H9 (cell line): Measurements from ENCODE around the gene MS4A6E. TPM values are rescaled to one million over a fixed set of nuclear protein-coding genes. Genes with fewer than 3 reads are reported as not detected.

ENCODE experiments used
- DNase-seq: peaks from one replicate; pipeline ENCODE4 v3.0.0-alpha.2; 2017
- H2AFZ ChIP-seq: one replicate; pipeline ENCODE4 v1.6.1; 2013; ENCODE audit warnings: mild to moderate bottlenecking, low read length, control low read depth, moderate library complexity
- H2AK5ac ChIP-seq: 2 replicates; pipeline ENCODE4 v1.6.1; 2013; ENCODE audit warnings: low read length, control low read depth, mixed read lengths; ENCODE audit not compliant: insufficient read length
- H2BK120ac ChIP-seq: one replicate; pipeline ENCODE4 v1.6.1; 2013; ENCODE audit warnings: low read depth, mild to moderate bottlenecking, low read length, control low read depth, inconsistent platforms; ENCODE audit not compliant: poor library complexity, severe bottlenecking
- H2BK12ac ChIP-seq: 2 replicates; pipeline ENCODE4 v1.6.1; 2013; ENCODE audit warnings: low read length, control low read depth, mixed read lengths, low read depth; ENCODE audit not compliant: insufficient read length
- H2BK15ac ChIP-seq: 2 replicates; pipeline ENCODE4 v1.6.1; 2013; ENCODE audit warnings: low read depth, low read length, control low read depth
- H2BK20ac ChIP-seq: one replicate; pipeline ENCODE4 v1.6.1; 2013; ENCODE audit warnings: low read depth, mild to moderate bottlenecking, low read length, control low read depth, inconsistent platforms; ENCODE audit not compliant: poor library complexity, severe bottlenecking
- H2BK5ac ChIP-seq: 2 replicates; pipeline ENCODE4 v1.6.1; 2013; ENCODE audit warnings: low read length, control low read depth, mixed read lengths; ENCODE audit not compliant: insufficient read length
- H3K14ac ChIP-seq: 2 replicates; pipeline ENCODE4 v1.6.1; 2013; ENCODE audit warnings: low read length, control low read depth; ENCODE audit not compliant: insufficient read depth
- H3K18ac ChIP-seq: 2 replicates; pipeline ENCODE4 v1.6.1; 2013; ENCODE audit warnings: low read depth, mild to moderate bottlenecking, mixed read lengths, low read length, control low read depth; ENCODE audit not compliant: insufficient read length
- H3K23ac ChIP-seq: 2 replicates; pipeline ENCODE4 v1.6.1; 2013; ENCODE audit warnings: low read length, control low read depth, mixed read lengths, low read depth; ENCODE audit not compliant: insufficient read length
- H3K23me2 ChIP-seq: 2 replicates; pipeline ENCODE4 v1.6.1; 2013; ENCODE audit warnings: low read depth, mild to moderate bottlenecking, mixed read lengths, low read length, control low read depth; ENCODE audit not compliant: insufficient read length, poor library complexity, severe bottlenecking
- H3K27ac ChIP-seq: 2 replicates; pipeline ENCODE4 v1.5.1; 2013; ENCODE audit warnings: low read length, control low read depth, mixed read lengths, low read depth; ENCODE audit not compliant: insufficient read length
- H3K27me3 ChIP-seq: 2 replicates; pipeline ENCODE4 v1.6.1; 2013; ENCODE audit warnings: low read length, control low read depth, inconsistent platforms; ENCODE audit not compliant: insufficient read depth
- H3K4ac ChIP-seq: 2 replicates; pipeline ENCODE4 v1.6.1; 2013; ENCODE audit warnings: low read depth, mild to moderate bottlenecking, control low read depth, inconsistent platforms, low read length, moderate library complexity
- H3K4me1 ChIP-seq: 2 replicates; pipeline ENCODE4 v1.6.1; 2013; ENCODE audit warnings: low read length, control low read depth, inconsistent platforms; ENCODE audit not compliant: insufficient read depth
- H3K4me2 ChIP-seq: 2 replicates; pipeline ENCODE4 v1.6.1; 2013; ENCODE audit warnings: low read length, control low read depth, mixed read lengths; ENCODE audit not compliant: insufficient read length, insufficient read depth
- H3K56ac ChIP-seq: 2 replicates; pipeline ENCODE4 v1.6.1; 2013; ENCODE audit warnings: low read depth, mild to moderate bottlenecking, mixed read lengths, low read length, control low read depth; ENCODE audit not compliant: insufficient read length
- H3K79me1 ChIP-seq: 2 replicates; pipeline ENCODE4 v1.6.1; 2013; ENCODE audit warnings: low read depth, mild to moderate bottlenecking, moderate library complexity, low read length, control low read depth, inconsistent platforms; ENCODE audit not compliant: insufficient read depth, poor library complexity, severe bottlenecking
- H3K79me2 ChIP-seq: 2 replicates; pipeline ENCODE4 v1.6.1; 2013; ENCODE audit warnings: low read length, control low read depth, inconsistent platforms; ENCODE audit not compliant: insufficient read depth
- H3K9ac ChIP-seq: 2 replicates; pipeline ENCODE4 v1.6.1; 2013; ENCODE audit warnings: low read length, control low read depth, mixed read lengths; ENCODE audit not compliant: insufficient read length; ENCODE audit errors: extremely low read depth
- H3K9me3 ChIP-seq: one replicate; pipeline ENCODE4 v1.6.1; 2013; ENCODE audit warnings: low read depth, low read length, inconsistent platforms; ENCODE audit not compliant: control insufficient read depth
- H3T11ph ChIP-seq: one replicate; pipeline ENCODE4 v1.6.1; 2013; ENCODE audit warnings: mild to moderate bottlenecking, low read length, control low read depth, inconsistent platforms
- H4K20me1 ChIP-seq: one replicate; pipeline ENCODE4 v1.6.1; 2013; ENCODE audit not compliant: control insufficient read depth, insufficient read length, insufficient read depth
- H4K5ac ChIP-seq: 2 replicates; pipeline ENCODE4 v1.6.1; 2013; ENCODE audit warnings: low read depth, mild to moderate bottlenecking, mixed read lengths, low read length, control low read depth; ENCODE audit not compliant: insufficient read length
- H4K8ac ChIP-seq: replicated peaks from 2 replicates; pipeline ENCODE4 v1.6.1; 2013; ENCODE audit warnings: low read length, control low read depth, mixed read lengths, low read depth; ENCODE audit not compliant: insufficient read length
- H4K91ac ChIP-seq: 2 replicates; pipeline ENCODE4 v1.6.1; 2013; ENCODE audit warnings: low read depth, mild to moderate bottlenecking, moderate library complexity, mixed read lengths, low read length, control low read depth; ENCODE audit not compliant: insufficient read length
- H3K27ac Mint-ChIP-seq, 3 experiments: 2 replicates in 2 of 3; 3 replicates in 1 of 3; pipeline ENCODE4 v1.8.0; 2020 to 2021; ENCODE audit warnings: mixed read lengths in 3 of 3, mild to moderate bottlenecking in 1 of 3, moderate library complexity in 1 of 3
- H3K27me3 Mint-ChIP-seq: 2 replicates; pipeline ENCODE4 v1.8.0; 2021; ENCODE audit warnings: low read depth, mild to moderate bottlenecking, moderate library complexity, mixed read lengths
- H3K36me3 Mint-ChIP-seq, 3 experiments: 2 replicates in 2 of 3; 3 replicates in 1 of 3; pipeline ENCODE4 v1.8.0; 2020 to 2021; ENCODE audit warnings: low read depth in 3 of 3, mixed read lengths in 3 of 3; ENCODE audit not compliant: insufficient read depth in 1 of 3
- H3K4me1 Mint-ChIP-seq, 2 experiments: 2 replicates each; pipeline ENCODE4 v1.8.0; 2020; ENCODE audit warnings: mixed read lengths in 2 of 2
- H3K4me3 Mint-ChIP-seq, 2 experiments: 2 replicates in 1 of 2; 3 replicates in 1 of 2; pipeline ENCODE4 v1.8.0; 2020 to 2021; ENCODE audit warnings: mild to moderate bottlenecking in 2 of 2, mixed read lengths in 2 of 2, moderate library complexity in 1 of 2
- H3K9me3 Mint-ChIP-seq, 2 experiments: 2 replicates in 1 of 2; 3 replicates in 1 of 2; pipeline ENCODE4 v1.8.0; 2020; ENCODE audit warnings: mild to moderate bottlenecking in 2 of 2, mixed read lengths in 2 of 2, moderate library complexity in 1 of 2
- CTCF ChIP-seq: fragments of 200-600 bp; sonication (generic); conservative IDR thresholded peaks from 3 replicates; pipeline ENCODE4 v1.8.0; 2021; ENCODE audit warnings: antibody characterized with exemption, mild to moderate bottlenecking
- WGBS: extraction: QIAGEN DNeasy Blood & Tissue Kit; methylation state at CpG from one replicate; pipeline ENCODE4 v1.1.7; 2013; ENCODE audit warnings: missing lambda C conversion rate, low lambda C conversion rate, mixed read lengths; ENCODE audit not compliant: insufficient read length; ENCODE audit errors: extremely low coverage; 5-methylcytosine and 5-hydroxymethylcytosine counted together
- total RNA-seq: library from RNA; stranded (reverse); gene quantifications from 2 replicates; pipeline ENCODE4 v1.2.1, GENCODE V29; 2021

MS4A6E gene
- total RNA-seq, 1 experiment from 2014 or later, result not detected

- no peak overlapping the region for H4K8ac ChIP-seq
- no peaks in the 10 kb centered on the region; the same call in 1 of the 2 replicates for H3K27me3 Mint-ChIP-seq
- H3K27ac Mint-ChIP-seq, result no peak overlapping the region
- no peak overlapping the region for H4K5ac ChIP-seq
- TF ChIP-seq CTCF, result no peak
- peaks cover 9 to 10% of the 10 kb centered on the region in 2 experiments; a peak in 4 of 5 replicates for H3K9me3 Mint-ChIP-seq
- no peak overlapping the region for H2BK120ac ChIP-seq
- H3K23me2 ChIP-seq, result no peaks in the 10 kb centered on the region
- WGBS, result no CpG with 5 or more reads among the region's 2 CpGs
- H4K20me1 ChIP-seq, result no peaks in the 10 kb centered on the region
- H3K4me2 ChIP-seq, result no peak overlapping the region
- no peak overlapping the region for H4K91ac ChIP-seq
- no peaks in the 10 kb centered on the region for H3K79me2 ChIP-seq
- no peak overlapping the region for H3K18ac ChIP-seq
- no peak overlapping the region for H3K14ac ChIP-seq
- H2AFZ ChIP-seq, result no peak overlapping the region
- no peak for DNase-seq
- no peak overlapping the region for H2BK12ac ChIP-seq
- H2BK15ac ChIP-seq, result no peak overlapping the region
- no peak overlapping the region for H2BK20ac ChIP-seq
- H3K79me1 ChIP-seq, result no peaks in the 10 kb centered on the region
- no peak overlapping the region for H3K9ac ChIP-seq
- H3K23ac ChIP-seq, result no peak overlapping the region
- H2AK5ac ChIP-seq, result no peak overlapping the region
- H3K27ac ChIP-seq, result no peak overlapping the region
- peaks cover 2 to 23% (median 12%) of the 10 kb centered on the region in 3 experiments; a peak in 5 of 7 replicates for H3K36me3 Mint-ChIP-seq
- no peaks in the 10 kb centered on the region for H3K27me3 ChIP-seq
- no peaks in the 10 kb centered on the region; the same call in 1 of the 2 replicates for H3K4me1 ChIP-seq
- H2BK5ac ChIP-seq, result no peak overlapping the region
- no peak overlapping the region for H3K56ac ChIP-seq
- no peak overlapping the region for H3K4me3 Mint-ChIP-seq
- peaks cover 21 to 41% of the 10 kb centered on the region in 2 experiments for H3K4me1 Mint-ChIP-seq
- no peak overlapping the region for H3T11ph ChIP-seq
- no peaks in the 10 kb centered on the region for H3K9me3 ChIP-seq
- H3K4ac ChIP-seq, result no peak overlapping the region
Observed at GRCh38 chr11:60370252-60370810, 43.3 kb downstream of the MS4A6E start.
